GM19193 (cell line): ENCODE data around the gene STAMBP.

Experiments used
- POLR2A ChIP-seq: IDR thresholded peaks from 4 replicates; pipeline ENCODE4 v1.6.1; 2011; ENCODE audit not compliant: insufficient read depth, insufficient read length; ENCODE audit errors: extremely low read depth

Gene STAMBP

DNA sequence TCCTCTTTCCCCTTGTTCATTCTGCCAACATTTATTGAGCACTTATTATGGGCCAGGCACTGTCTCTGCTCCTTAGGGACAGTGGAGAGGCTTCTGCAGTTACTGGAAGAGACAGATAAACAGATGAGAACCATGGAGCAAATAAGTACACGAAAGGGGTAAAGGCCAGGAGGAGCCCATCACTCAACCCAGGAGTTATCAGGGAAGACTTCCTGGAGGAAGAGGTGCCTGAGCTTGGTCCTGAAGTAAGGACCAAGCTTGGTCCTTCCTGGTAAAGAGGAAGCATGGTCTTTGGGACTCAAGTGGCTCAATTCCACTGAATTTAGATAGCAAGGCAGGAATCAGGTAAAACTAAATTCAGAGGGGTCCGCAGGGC, 65.7 kb downstream of the STAMBP start:
- TF ChIP-seq POLR2A, result no peak

- TF ChIP-seq POLR2A, result no peak
These were observed 66.1 kb downstream of the STAMBP start for GRCh38 chr2:73894877-73895276.

GRCh38 chr2:73895473-73895872, 66.7 kb downstream of the STAMBP start:
- no peak for TF ChIP-seq POLR2A

GRCh38 chr2:73896362-73897239, 67.8 kb downstream of the STAMBP start:
- TF ChIP-seq POLR2A, result no peak

DNA sequence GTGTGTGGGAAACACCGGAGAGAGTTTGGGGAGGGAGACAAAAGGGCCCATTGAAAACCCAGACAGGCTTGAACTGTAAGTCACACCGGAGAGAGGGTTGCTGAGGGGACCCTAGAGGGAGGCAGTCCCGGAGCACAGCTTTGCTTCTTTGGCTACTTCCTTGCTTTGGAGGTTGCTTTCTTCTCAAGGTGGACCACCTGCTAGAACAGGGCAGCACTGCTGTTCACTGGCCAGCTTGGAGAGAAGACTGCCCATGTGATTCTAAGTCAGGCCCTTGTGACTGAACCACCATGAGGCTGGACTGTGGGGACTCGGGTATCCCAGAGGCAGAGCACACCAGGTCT, 68.5 kb downstream of the STAMBP start:
- TF ChIP-seq POLR2A, result no peak

- TF ChIP-seq POLR2A, result no peak
These were observed 69.2 kb downstream of the STAMBP start for GRCh38 chr2:73897934-73898333.

GRCh38 chr2:73899801-73900336, 71.1 kb downstream of the STAMBP start:
- TF ChIP-seq POLR2A, result no peak

DNA sequence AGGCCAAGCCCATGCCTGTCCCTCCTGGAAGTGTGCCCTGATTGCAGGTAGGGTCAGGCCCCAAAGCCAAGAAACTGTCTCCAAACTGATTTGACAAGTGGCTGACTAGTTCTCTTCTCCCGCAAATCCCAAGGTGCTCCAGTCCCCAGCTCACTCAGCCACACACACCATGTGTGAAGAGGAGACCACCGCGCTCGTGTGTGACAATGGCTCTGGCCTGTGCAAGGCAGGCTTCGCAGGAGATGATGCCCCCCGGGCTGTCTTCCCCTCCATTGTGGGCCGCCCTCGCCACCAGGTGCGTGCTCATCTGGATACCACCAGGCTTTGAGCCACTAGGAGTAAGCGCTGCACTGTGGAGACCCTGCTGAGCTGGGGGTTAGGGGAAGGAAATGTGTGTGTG, 72.4 kb downstream of the STAMBP start:
- no peak for TF ChIP-seq POLR2A

DNA sequence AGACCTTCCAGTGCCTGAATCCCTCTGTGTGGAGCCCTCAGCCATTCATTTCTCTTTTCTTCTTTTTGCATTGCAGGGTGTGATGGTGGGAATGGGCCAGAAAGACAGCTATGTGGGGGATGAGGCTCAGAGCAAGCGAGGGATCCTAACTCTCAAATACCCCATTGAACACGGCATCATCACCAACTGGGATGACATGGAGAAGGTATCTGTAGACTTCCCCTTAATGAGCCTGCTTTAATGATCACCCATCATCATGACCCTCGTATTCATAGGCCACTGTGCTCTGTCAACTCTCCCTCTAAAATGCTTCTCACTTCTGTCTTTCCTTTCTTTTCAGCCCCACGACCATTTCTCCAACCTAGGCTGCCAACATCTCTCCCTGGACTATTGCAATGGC, 73.5 kb downstream of the STAMBP start:
- TF ChIP-seq POLR2A, result no peak

DNA sequence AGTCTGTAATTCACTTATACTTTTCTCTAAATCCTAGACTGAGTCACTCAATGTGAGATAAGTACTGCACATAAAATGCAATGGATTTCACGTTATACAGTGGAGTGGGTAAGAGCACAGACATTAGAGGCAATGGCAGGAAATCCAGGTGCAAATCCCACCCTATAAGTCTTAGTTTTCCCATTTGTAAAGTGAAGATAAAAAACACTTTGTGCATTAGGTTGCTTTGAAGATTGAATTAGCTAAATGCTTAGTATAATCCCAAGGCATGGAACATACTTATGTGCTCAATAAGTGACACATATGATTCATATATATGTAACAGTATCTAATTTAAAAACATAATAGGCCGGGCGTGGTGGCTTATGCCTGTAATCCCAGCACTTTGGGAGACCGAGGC, 74.6 kb downstream of the STAMBP start:
- TF ChIP-seq POLR2A, result no peak

DNA sequence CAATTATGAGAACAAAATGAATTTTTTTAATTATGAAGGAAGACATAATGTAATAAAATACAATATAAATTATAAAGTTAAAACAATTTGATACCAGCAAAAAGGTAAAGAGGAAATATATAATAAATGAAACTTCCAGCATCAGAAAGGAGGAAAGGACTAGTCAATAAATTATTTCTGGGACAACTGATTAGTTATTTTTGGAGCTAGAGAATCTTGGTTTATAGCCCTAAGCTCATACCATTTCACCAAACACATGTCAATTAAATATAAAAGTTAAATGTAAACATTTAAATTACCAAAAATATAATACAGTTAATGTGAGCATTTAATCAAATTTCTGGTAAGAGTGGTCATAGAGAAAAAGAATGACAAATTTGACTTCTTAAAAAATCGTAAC, 76.2 kb downstream of the STAMBP start:
- TF ChIP-seq POLR2A, result no peak

GRCh38 chr2:73906847-73907505, 78.2 kb downstream of the STAMBP start:
- TF ChIP-seq POLR2A, result no peak

- no peak for TF ChIP-seq POLR2A
These were observed 79.2 kb downstream of the STAMBP start for GRCh38 chr2:73907840-73908452.

DNA sequence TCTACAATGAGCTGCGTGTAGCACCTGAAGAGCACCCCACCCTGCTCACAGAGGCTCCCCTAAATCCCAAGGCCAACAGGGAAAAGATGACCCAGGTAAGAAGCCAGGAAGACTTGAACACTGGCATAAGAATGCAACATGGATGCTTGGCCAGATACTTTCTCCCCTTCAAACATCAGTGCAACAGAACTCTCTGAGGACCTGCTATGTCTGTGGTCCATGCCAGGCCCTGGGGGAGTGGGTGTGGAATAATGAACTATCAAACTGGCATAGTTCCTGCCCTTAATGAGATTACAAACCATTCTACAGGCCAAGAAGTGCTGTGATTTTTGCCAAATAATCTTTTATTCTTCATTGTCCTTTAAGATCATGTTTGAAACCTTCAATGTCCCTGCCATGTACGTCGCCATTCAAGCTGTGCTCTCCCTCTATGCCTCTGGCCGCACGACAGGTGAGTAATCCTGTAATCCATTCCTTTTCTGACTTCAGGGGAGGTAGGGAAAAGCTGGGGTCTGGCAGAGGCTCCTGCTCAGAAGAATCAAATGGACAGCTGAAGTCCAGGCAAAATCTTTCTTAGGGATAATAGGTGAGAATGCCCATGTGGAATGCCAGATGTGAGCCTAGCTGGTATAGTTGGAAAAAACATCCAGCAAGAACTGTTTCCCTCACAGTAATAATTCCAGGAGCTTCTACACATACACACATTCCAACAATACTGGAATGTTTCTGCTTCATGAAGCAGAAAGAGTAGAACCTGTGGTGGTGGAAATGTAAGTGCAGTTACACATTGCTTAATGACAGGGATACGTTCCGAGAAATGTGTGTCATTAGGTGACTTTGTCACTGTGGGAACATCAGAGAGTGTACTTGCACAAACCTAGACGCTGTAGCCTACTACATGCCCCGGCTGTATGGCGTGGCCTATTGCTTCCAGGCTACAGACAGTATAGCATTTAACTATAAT, 80.2 kb downstream of the STAMBP start:
- no peak for TF ChIP-seq POLR2A
